GM23338 (cell line): ENCODE results near the gene CPB2. TPM values are rescaled to one million over a fixed set of nuclear protein-coding genes. Genes with fewer than 3 reads are reported as not detected.

Experiments
- ATAC-seq: fragments of 200-7000 bp; cut with Tn5 transposase; 3 replicates; pipeline ENCODE4 v1.9.1; 2020
- DNase-seq: peaks from one replicate; pipeline ENCODE4 v3.0.0-alpha.2; 2015; ENCODE audit warnings: low spot score
- H2AFZ ChIP-seq: fragments of 200-600 bp; sonication (generic); 2 replicates; pipeline ENCODE4 v1.8.0; 2016; ENCODE audit warnings: antibody characterized with exemption, mild to moderate bottlenecking, moderate library complexity
- H3F3A ChIP-seq: fragments of 200-600 bp; sonication (generic); replicated peaks from 2 replicates; pipeline ENCODE4 v1.8.0; 2017; ENCODE audit warnings: antibody characterized with exemption, mixed run types, low read depth
- H3K27ac ChIP-seq: fragments of 200-600 bp; sonication (generic); 2 replicates; pipeline ENCODE4 v1.6.1; 2016; ENCODE audit warnings: low read depth
- H3K27me3 ChIP-seq: fragments of 200-600 bp; sonication (generic); 2 replicates; pipeline ENCODE4 v1.8.0; 2016; ENCODE audit warnings: mild to moderate bottlenecking, mixed run types, moderate library complexity; ENCODE audit not compliant: insufficient read depth
- H3K36me3 ChIP-seq: fragments of 200-600 bp; sonication (generic); 2 replicates; pipeline ENCODE4 v1.8.0; 2016; ENCODE audit warnings: mild to moderate bottlenecking; ENCODE audit not compliant: insufficient read depth
- H3K4me1 ChIP-seq: fragments of 200-600 bp; sonication (generic); 2 replicates; pipeline ENCODE4 v1.8.0; 2016; ENCODE audit warnings: mild to moderate bottlenecking, moderate library complexity; ENCODE audit not compliant: insufficient read depth
- H3K4me2 ChIP-seq: fragments of 200-600 bp; sonication (generic); 2 replicates; pipeline ENCODE4 v1.7.1; 2017; ENCODE audit warnings: mixed run types
- H3K4me3 ChIP-seq: fragments of 200-600 bp; sonication (generic); 2 replicates; pipeline ENCODE4 v1.6.1; 2016; ENCODE audit warnings: mixed run types
- H3K79me2 ChIP-seq: fragments of 200-600 bp; sonication (generic); replicated peaks from 2 replicates; pipeline ENCODE4 v1.8.0; 2017; ENCODE audit warnings: mild to moderate bottlenecking; ENCODE audit not compliant: insufficient read depth
- H3K9me2 ChIP-seq: fragments of 200-600 bp; sonication (generic); 2 replicates; pipeline ENCODE4 v1.8.0; 2017; ENCODE audit not compliant: insufficient read depth
- H4K20me1 ChIP-seq: fragments of 200-600 bp; sonication (generic); replicated peaks from 2 replicates; pipeline ENCODE4 v1.8.0; 2017; ENCODE audit warnings: mild to moderate bottlenecking; ENCODE audit not compliant: insufficient read depth
- H3K27ac Mint-ChIP-seq: 2 replicates; pipeline ENCODE4 v1.8.0; 2020; ENCODE audit warnings: inconsistent platforms, mild to moderate bottlenecking, moderate library complexity, mixed read lengths
- H3K27me3 Mint-ChIP-seq: 3 replicates; pipeline ENCODE4 v1.8.0; 2022; ENCODE audit warnings: low read depth, mild to moderate bottlenecking, moderate library complexity, mixed read lengths, inconsistent platforms; ENCODE audit not compliant: insufficient read depth, poor library complexity
- H3K36me3 Mint-ChIP-seq: 3 replicates; pipeline ENCODE4 v1.8.0; 2021; ENCODE audit warnings: low read depth, mild to moderate bottlenecking, inconsistent platforms, moderate library complexity, mixed read lengths
- H3K4me1 Mint-ChIP-seq: 3 replicates; pipeline ENCODE4 v1.8.0; 2020; ENCODE audit warnings: mild to moderate bottlenecking, inconsistent platforms, mixed read lengths
- H3K4me3 Mint-ChIP-seq: 3 replicates; pipeline ENCODE4 v1.8.0; 2021; ENCODE audit warnings: moderate library complexity, mild to moderate bottlenecking, inconsistent platforms, mixed read lengths
- H3K9me3 Mint-ChIP-seq: 3 replicates; pipeline ENCODE4 v1.8.0; 2020; ENCODE audit warnings: moderate library complexity, mild to moderate bottlenecking, inconsistent platforms, mixed read lengths
- CREB1 ChIP-seq: fragments of 250-450 bp; sonication (Bioruptor Pico); IDR thresholded peaks from 2 replicates; pipeline ENCODE4 v1.5.0; 2020; ENCODE audit warnings: low read depth, mild to moderate bottlenecking, moderate library complexity
- CTCF ChIP-seq, 2 experiments: fragments of 200-600 bp in 1 of 2; sonication (generic) in 1 of 2; conservative IDR thresholded peaks; 2 replicates each; pipeline versions ENCODE4 v1.5.1 to v1.6.1; 2016 to 2017; ENCODE audit warnings: antibody characterized with exemption in 2 of 2, low read depth in 2 of 2, mild to moderate bottlenecking in 2 of 2, moderate library complexity in 1 of 2
- EZH2phosphoT487 ChIP-seq: fragments of 200-600 bp; sonication (generic); IDR thresholded peaks from one replicate; pipeline ENCODE4 v1.8.1; 2018; ENCODE audit warnings: antibody characterized with exemption; ENCODE audit not compliant: unreplicated experiment
- JUNB ChIP-seq: IDR thresholded peaks from one replicate; pipeline ENCODE4 v1.6.1; 2016; ENCODE audit warnings: antibody characterized with exemption; ENCODE audit not compliant: unreplicated experiment
- ZNF462 ChIP-seq: fragments of 250-450 bp; sonication (Bioruptor Pico); IDR thresholded peaks from 2 replicates; pipeline ENCODE4 v1.5.0; 2020; ENCODE audit warnings: mild to moderate bottlenecking, moderate library complexity
- polyA plus RNA-seq: library from polyadenylated mRNA; unstranded; fragments of >200 nt; fragmentation: Nextera tagmentation; extraction: Ambion mirVana; gene quantifications from 2 replicates; pipeline ENCODE4 v1.2.1, GENCODE V29; 2016
- total RNA-seq: library from RNA; depleted of rRNA; stranded (reverse); fragments of >200 nt; shearing (Covaris generic); gene quantifications from 2 replicates; pipeline ENCODE4 v1.2.3, GENCODE V29; 2014

The CPB2 gene
- total and polyA plus RNA-seq, 2 experiments from 2014 or later = 0.47 TPM; not detected in 1

DNA sequence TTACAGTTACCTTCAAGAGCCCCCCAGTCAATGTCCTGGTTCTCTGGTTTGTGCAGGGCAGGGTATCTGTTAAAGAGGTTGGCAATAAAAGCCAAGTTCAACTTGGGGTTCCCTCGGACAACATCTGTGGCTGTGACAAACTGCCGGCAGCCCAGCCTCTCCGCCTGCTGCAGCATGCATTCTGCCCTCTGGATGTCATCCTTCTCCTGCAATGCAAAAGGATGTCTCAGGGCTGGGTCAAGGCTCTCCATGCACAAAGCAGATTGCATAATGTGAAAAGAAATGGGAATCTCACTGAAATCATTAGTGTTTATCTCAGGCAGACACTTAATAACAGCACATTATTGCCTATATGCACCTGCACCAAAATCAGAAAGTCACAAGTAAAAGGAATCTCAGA lies 42.1 kb upstream of the CPB2 start (continued):
- no peak for TF ChIP-seq ZNF462

DNA sequence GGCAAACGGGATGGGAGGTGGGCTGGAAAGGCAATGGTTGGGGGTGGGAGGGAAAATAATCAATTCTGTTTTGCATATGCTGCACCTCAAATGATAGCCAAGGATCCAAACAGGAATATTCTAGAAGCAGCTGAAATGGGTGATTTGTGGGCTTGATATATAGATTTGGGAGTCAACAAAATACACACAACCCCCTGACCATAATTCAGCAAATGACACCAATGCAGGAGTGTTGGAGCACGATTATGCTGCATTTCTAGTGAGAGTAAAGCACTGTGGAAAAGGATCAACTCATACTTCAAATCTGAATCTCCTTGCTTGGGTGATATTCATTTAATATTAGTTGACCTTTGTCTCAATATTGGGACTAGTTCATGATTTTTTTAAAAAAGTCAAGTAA lies 41.1 kb upstream of the CPB2 start:
- Histone ChIP-seq H3K4me3 (no peak overlapping the region), H2AFZ (no peak overlapping the region), H3K27ac (no peak overlapping the region), H3K36me3 (no peaks in the 10 kb centered on the region), H3K4me2 (no peak overlapping the region), H3K9me2 (no peaks in the 10 kb centered on the region), H3K27me3 (no peaks in the 10 kb centered on the region), H4K20me1 (no peaks in the 10 kb centered on the region), H3K79me2 (no peaks in the 10 kb centered on the region), H3K4me1 (peaks cover 44% of the 10 kb centered on the region), H3F3A (no peaks in the 10 kb centered on the region)
- Mint-ChIP-seq H3K4me3 (no peak overlapping the region), H3K27ac (no peak overlapping the region), H3K27me3 (peaks cover 3% of the 10 kb centered on the region), H3K36me3 (no peaks in the 10 kb centered on the region), H3K9me3 (no peaks in the 10 kb centered on the region), H3K4me1 (peaks cover 47% of the 10 kb centered on the region)
- DNase-seq (no peak), ATAC-seq (no peak)
- TF ChIP-seq ZNF462 (no peak), CREB1 (no peak), JUNB (no peak), CTCF (conservative IDR thresholded peaks at IDR 0.05; ENCODE audit: low read depth in 2 of 2) (no peak), EZH2phosphoT487 (no peak)
